ENCODE results near the gene KIFC1. TPM values are rescaled to one million over a fixed set of nuclear protein-coding genes. Genes with fewer than 3 reads are reported as not detected.

The KIFC1 gene
- total RNA-seq, 1 experiment from 2014 or later, result 65.3 TPM

- intact Hi-C loops (cut with micrococcal nuclease; ENCODE audit: unreplicated experiment), result no loop called here
- no peak for TF ChIP-seq CTCF (IDR thresholded peaks at IDR 0.05; ENCODE audit: insufficient read depth in 1 of 2, low read depth in 1 of 2, low read length in 1 of 2, severe bottlenecking in 1 of 2, unreplicated experiment in 1 of 2)
- CTCF ChIA-PET, result no interaction called here
- H3K27me3 ChIP-seq (replicated peaks; ENCODE audit: control insufficient read depth, insufficient read depth, low read length), result no peaks in the 10 kb centered on the region
- H3K9me3 ChIP-seq, result no peaks in the 10 kb centered on the region
- H3K36me3 ChIP-seq (ENCODE audit: control insufficient read depth, insufficient read depth, low read length), result peaks cover 4% of the 10 kb centered on the region
- Mint-ChIP-seq H3K4me3 (ENCODE audit: unreplicated experiment) (peak overlapping the region; percentile 90), H3K27me3 (ENCODE audit: insufficient read depth, unreplicated experiment) (peaks cover 4% of the 10 kb centered on the region), H3K9me3 (ENCODE audit: unreplicated experiment) (no peaks in the 10 kb centered on the region), H3K4me1 (ENCODE audit: low read depth, unreplicated experiment) (peaks cover 6% of the 10 kb centered on the region), H3K27ac (ENCODE audit: unreplicated experiment) (peak overlapping the region; percentile 99), H3K36me3 (ENCODE audit: insufficient read depth, unreplicated experiment) (peaks cover 48% of the 10 kb centered on the region)
- peaks cover 18% of the 10 kb centered on the region for H3K4me1 ChIP-seq
- no TSS peak for BruUV-seq (replicated peaks)
- POLR2A ChIA-PET, result no interaction called here
- peak overlapping the region; percentile 68 for H3K4me3 ChIP-seq (ENCODE audit: low read depth, low read length)
- no peak for DNase-seq
These were observed 24.9 kb downstream of the KIFC1 start for GRCh38 chr6:33416386-33417127.

GRCh38 chr6:33417128-33417902 lies 25.7 kb downstream of the KIFC1 start:
- Mint-ChIP-seq H3K27me3 (ENCODE audit: insufficient read depth, unreplicated experiment) (peaks cover 4% of the 10 kb centered on the region), H3K27ac (ENCODE audit: unreplicated experiment) (peak overlapping the region; percentile 99), H3K4me1 (ENCODE audit: low read depth, unreplicated experiment) (peaks cover 6% of the 10 kb centered on the region), H3K36me3 (ENCODE audit: insufficient read depth, unreplicated experiment) (peaks cover 41% of the 10 kb centered on the region), H3K4me3 (ENCODE audit: unreplicated experiment) (peak overlapping the region; percentile 90), H3K9me3 (ENCODE audit: unreplicated experiment) (no peaks in the 10 kb centered on the region)
- Histone ChIP-seq H3K27me3 (replicated peaks; ENCODE audit: control insufficient read depth, insufficient read depth, low read length) (no peaks in the 10 kb centered on the region), H3K4me1 (peaks cover 18% of the 10 kb centered on the region), H3K4me3 (ENCODE audit: low read depth, low read length) (peak overlapping the region; percentile 68), H3K36me3 (ENCODE audit: control insufficient read depth, insufficient read depth, low read length) (peaks cover 4% of the 10 kb centered on the region), H3K9me3 (no peaks in the 10 kb centered on the region)
- ChIA-PET POLR2A (interaction anchor here (2.0 kb wide), 1 partner anchor 99 kb away, joined by 5 read pairs; the partner anchor contains the start of gene ZBTB22), CTCF (interaction anchor here (1.1 kb wide), 1 partner anchor 146 kb away, joined by 4 read pairs; the partner anchor contains the start of genes RPS18 and VPS52)
- intact Hi-C loops (cut with micrococcal nuclease; ENCODE audit: unreplicated experiment), result no loop called here
- BruUV-seq (replicated peaks), result TSS peak; percentile 76
- TF ChIP-seq CTCF (IDR thresholded peaks at IDR 0.05; ENCODE audit: insufficient read depth in 1 of 2, low read depth in 1 of 2, low read length in 1 of 2, severe bottlenecking in 1 of 2, unreplicated experiment in 1 of 2), result no peak
- no peak for DNase-seq
